ENCODE results near the gene STARD3NL. TPM values are rescaled to one million over a fixed set of nuclear protein-coding genes. Genes with fewer than 3 reads are reported as not detected.

STARD3NL gene
- polyA plus RNA-seq, 3 donors, result 36.6 to 100 (median 86.8) TPM

DNA sequence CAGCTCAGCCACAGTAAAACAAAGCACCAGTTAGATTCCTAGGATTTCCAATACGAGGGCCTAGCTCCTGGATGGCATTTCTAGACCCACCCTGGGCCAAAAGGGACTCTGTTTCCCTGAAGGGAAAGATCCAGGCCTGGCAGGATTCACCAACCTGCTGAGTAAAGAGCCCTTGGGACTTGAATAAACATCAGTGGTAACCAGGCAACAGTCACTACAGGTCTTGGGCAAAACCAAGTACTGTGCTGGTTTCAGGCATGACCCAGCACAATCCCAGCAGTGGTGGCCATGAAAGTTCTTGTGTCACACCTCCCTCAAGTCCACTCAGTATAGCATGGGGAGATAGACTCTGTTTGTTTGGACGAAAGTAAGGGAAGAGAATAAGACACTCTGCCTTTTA, 31.0 kb upstream of the STARD3NL start:
- Histone ChIP-seq H3K36me3 (replicated peaks in 1 of 2; ENCODE audit: control insufficient read depth in 1 of 2, insufficient read depth in 2 of 2, low read length in 2 of 2) (no peaks in the 10 kb centered on the region), H3K9me3 (replicated peaks in 1 of 2; ENCODE audit: control insufficient read depth in 1 of 2, insufficient read depth in 1 of 2, low read length in 2 of 2) (no peaks in the 10 kb centered on the region), H4K20me1 (ENCODE audit: insufficient read depth, low read length) (no peaks in the 10 kb centered on the region), H3K27me3 (ENCODE audit: control insufficient read depth in 2 of 2, insufficient read depth in 2 of 2, low read length in 2 of 2) (no peaks in the 10 kb centered on the region), H2AFZ (ENCODE audit: insufficient read depth, low read depth, low read length, poor library complexity, severe bottlenecking) (no peak overlapping the region), H3K4me3 (replicated peaks in 1 of 3; ENCODE audit: low read depth in 2 of 3, low read length in 3 of 3) (no peak overlapping the region), H3K27ac (ENCODE audit: low read depth in 1 of 2, low read length in 2 of 2) (no peak overlapping the region), H3K9ac (ENCODE audit: insufficient read depth, low read length, poor library complexity, severe bottlenecking) (no peak overlapping the region), H3K4me1 (ENCODE audit: control insufficient read depth in 1 of 2, insufficient read depth in 2 of 2, low read length in 2 of 2) (no peaks in the 10 kb centered on the region), H3K79me2 (ENCODE audit: insufficient read depth, low read length) (no peaks in the 10 kb centered on the region), H3K4me2 (replicated peaks; ENCODE audit: extremely low read depth, low read length, poor library complexity, severe bottlenecking) (no peak overlapping the region)
- peak in 1 of 3 donors; percentile 20 for DNase-seq
- H3K36me3 Mint-ChIP-seq, result no peaks in the 10 kb centered on the region
- intact Hi-C loops (cut with micrococcal nuclease), result no loop called here
- H3K4me3 Mint-ChIP-seq, result no peak overlapping the region
- 100% methylated on average over 1 of the region's 2 CpGs for WGBS (ENCODE audit: insufficient coverage)
- peak overlapping the region in 1 of 7 donors; percentile 16 for H3K27ac Mint-ChIP-seq
- TF ChIP-seq, protein P1, sequence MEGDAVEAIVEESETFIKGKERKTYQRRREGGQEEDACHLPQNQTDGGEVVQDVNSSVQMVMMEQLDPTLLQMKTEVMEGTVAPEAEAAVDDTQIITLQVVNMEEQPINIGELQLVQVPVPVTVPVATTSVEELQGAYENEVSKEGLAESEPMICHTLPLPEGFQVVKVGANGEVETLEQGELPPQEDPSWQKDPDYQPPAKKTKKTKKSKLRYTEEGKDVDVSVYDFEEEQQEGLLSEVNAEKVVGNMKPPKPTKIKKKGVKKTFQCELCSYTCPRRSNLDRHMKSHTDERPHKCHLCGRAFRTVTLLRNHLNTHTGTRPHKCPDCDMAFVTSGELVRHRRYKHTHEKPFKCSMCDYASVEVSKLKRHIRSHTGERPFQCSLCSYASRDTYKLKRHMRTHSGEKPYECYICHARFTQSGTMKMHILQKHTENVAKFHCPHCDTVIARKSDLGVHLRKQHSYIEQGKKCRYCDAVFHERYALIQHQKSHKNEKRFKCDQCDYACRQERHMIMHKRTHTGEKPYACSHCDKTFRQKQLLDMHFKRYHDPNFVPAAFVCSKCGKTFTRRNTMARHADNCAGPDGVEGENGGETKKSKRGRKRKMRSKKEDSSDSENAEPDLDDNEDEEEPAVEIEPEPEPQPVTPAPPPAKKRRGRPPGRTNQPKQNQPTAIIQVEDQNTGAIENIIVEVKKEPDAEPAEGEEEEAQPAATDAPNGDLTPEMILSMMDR (IDR thresholded peaks at IDR 0.05), result no peak
- peaks cover 0 to 2% (median 0%) of the 10 kb centered on the region in 3 donors for H3K27me3 Mint-ChIP-seq (ENCODE audit: low read depth in 3 of 3)
- peaks cover 3% of the 10 kb centered on the region for H3K4me1 Mint-ChIP-seq
- peaks cover 1 to 7% (median 3%) of the 10 kb centered on the region in 7 donors for H3K9me3 Mint-ChIP-seq

DNA sequence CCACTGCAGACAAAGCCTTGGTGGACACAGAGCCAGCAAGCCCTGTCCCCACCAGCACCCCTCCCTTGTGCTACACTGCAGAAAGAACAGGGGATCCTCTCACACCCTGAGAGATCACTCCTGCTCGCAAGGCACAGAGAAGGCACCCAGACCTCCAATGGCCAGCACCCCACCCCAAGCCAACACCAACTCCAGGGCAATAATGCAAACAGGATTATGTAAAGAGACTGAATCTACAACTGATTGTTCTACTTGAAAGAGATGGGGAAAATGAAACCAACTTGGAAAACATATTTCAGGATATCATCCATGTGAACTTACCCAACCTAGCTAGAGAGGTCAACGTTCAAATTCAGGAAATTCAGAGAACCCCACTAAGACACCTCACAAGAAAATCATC, 26.5 kb upstream of the STARD3NL start:
- DNase-seq, result no peak
- no peak overlapping the region for H3K9ac ChIP-seq (ENCODE audit: insufficient read depth, low read length, poor library complexity, severe bottlenecking)
- no peaks in the 10 kb centered on the region for H3K27me3 ChIP-seq (ENCODE audit: control insufficient read depth in 2 of 2, insufficient read depth in 2 of 2, low read length in 2 of 2)
- H3K4me1 ChIP-seq (ENCODE audit: control insufficient read depth in 1 of 2, insufficient read depth in 2 of 2, low read length in 2 of 2), result no peaks in the 10 kb centered on the region
- no peak overlapping the region for H3K4me3 Mint-ChIP-seq
- TF ChIP-seq, protein P1 (IDR thresholded peaks at IDR 0.05), result no peak
- H2AFZ ChIP-seq (ENCODE audit: insufficient read depth, low read depth, low read length, poor library complexity, severe bottlenecking), result no peak overlapping the region
- H4K20me1 ChIP-seq (ENCODE audit: insufficient read depth, low read length), result no peaks in the 10 kb centered on the region
- no peak overlapping the region for H3K27ac Mint-ChIP-seq
- no peak overlapping the region for H3K4me3 ChIP-seq (replicated peaks in 1 of 3; ENCODE audit: low read depth in 2 of 3, low read length in 3 of 3)
- no peak overlapping the region for H3K4me2 ChIP-seq (replicated peaks; ENCODE audit: extremely low read depth, low read length, poor library complexity, severe bottlenecking)
- H3K36me3 Mint-ChIP-seq, result no peaks in the 10 kb centered on the region
- no peak overlapping the region for H3K27ac ChIP-seq (ENCODE audit: low read depth in 1 of 2, low read length in 2 of 2)
- H3K36me3 ChIP-seq (replicated peaks in 1 of 2; ENCODE audit: control insufficient read depth in 1 of 2, insufficient read depth in 2 of 2, low read length in 2 of 2), result no peaks in the 10 kb centered on the region
- no peaks in the 10 kb centered on the region for H3K79me2 ChIP-seq (ENCODE audit: insufficient read depth, low read length)
- WGBS (ENCODE audit: insufficient coverage), result no CpG with 5 or more reads among the region's 2 CpGs
- H3K9me3 ChIP-seq (replicated peaks in 1 of 2; ENCODE audit: control insufficient read depth in 1 of 2, insufficient read depth in 1 of 2, low read length in 2 of 2), result no peaks in the 10 kb centered on the region
- H3K4me1 Mint-ChIP-seq, result peaks cover 3% of the 10 kb centered on the region
- H3K27me3 Mint-ChIP-seq (ENCODE audit: low read depth in 3 of 3), result peaks cover 0 to 2% (median 0%) of the 10 kb centered on the region in 3 donors
- intact Hi-C loops (cut with micrococcal nuclease), result no loop called here
- peaks cover 2 to 14% (median 6%) of the 10 kb centered on the region in 7 donors for H3K9me3 Mint-ChIP-seq
